GM12801 (cell line): Measurements from ENCODE around the gene SMARCA2.

Source experiments
- TF ChIP-seq, protein P1 (sequence below): IDR thresholded peaks from one replicate; pipeline ENCODE4 v1.5.1; 2011; ENCODE audit warnings: control low read depth; ENCODE audit not compliant: insufficient read length; ENCODE audit errors: extremely low read depth

The SMARCA2 gene

DNA sequence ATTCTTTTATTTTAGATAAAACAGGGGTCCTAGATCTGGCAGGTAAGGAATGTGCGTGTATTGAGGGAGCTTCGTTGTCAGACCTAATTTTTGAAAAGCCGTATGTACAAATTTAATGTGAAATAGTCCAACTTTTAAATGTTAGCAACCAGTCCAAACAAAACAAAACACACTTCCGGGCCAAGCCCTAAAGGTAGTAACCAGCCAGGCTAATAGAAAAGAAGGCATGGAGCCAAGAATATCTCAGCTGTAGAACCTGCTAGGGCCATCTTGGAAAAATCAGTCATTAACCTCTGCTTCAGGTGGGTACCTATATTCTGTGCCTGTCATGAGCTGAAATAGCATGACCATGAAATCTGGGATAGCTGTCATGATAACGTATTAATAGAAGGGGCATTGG is 71.0 kb downstream of the SMARCA2 start:
- TF ChIP-seq, protein P1, sequence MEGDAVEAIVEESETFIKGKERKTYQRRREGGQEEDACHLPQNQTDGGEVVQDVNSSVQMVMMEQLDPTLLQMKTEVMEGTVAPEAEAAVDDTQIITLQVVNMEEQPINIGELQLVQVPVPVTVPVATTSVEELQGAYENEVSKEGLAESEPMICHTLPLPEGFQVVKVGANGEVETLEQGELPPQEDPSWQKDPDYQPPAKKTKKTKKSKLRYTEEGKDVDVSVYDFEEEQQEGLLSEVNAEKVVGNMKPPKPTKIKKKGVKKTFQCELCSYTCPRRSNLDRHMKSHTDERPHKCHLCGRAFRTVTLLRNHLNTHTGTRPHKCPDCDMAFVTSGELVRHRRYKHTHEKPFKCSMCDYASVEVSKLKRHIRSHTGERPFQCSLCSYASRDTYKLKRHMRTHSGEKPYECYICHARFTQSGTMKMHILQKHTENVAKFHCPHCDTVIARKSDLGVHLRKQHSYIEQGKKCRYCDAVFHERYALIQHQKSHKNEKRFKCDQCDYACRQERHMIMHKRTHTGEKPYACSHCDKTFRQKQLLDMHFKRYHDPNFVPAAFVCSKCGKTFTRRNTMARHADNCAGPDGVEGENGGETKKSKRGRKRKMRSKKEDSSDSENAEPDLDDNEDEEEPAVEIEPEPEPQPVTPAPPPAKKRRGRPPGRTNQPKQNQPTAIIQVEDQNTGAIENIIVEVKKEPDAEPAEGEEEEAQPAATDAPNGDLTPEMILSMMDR: no peak

GRCh38 chr9:2086971-2087370 is 71.8 kb downstream of the SMARCA2 start:
- TF ChIP-seq, protein P1: no peak

- TF ChIP-seq, protein P1: no peak
Measured at GRCh38 chr9:2087500-2088313, 72.6 kb downstream of the SMARCA2 start.

GRCh38 chr9:2093920-2094597 is 78.9 kb downstream of the SMARCA2 start:
- TF ChIP-seq, protein P1: no peak

GRCh38 chr9:2096376-2096970 is 81.3 kb downstream of the SMARCA2 start:
- TF ChIP-seq, protein P1: no peak

- TF ChIP-seq, protein P1: no peak
Measured at GRCh38 chr9:2106666-2107065, 91.5 kb downstream of the SMARCA2 start.

GRCh38 chr9:2107906-2108451 is 92.8 kb downstream of the SMARCA2 start:
- TF ChIP-seq, protein P1: no peak
